Transverse colon (tissue), 4 donors: ENCODE measurements around the gene CYTH3. TPM values are rescaled to one million over a fixed set of nuclear protein-coding genes. Genes with fewer than 3 reads are reported as not detected.

ENCODE experiments used
- DNase-seq: peaks from one replicate; pipeline ENCODE4 v3.0.0-alpha.2; 2019
- H3K27ac ChIP-seq, 4 donors: fragments of 200-600 bp; sonication (generic); 2 replicates each; pipeline ENCODE4 v1.5.1; 2016 to 2018; ENCODE audit warnings: inconsistent platforms in 4 of 4
- H3K27me3 ChIP-seq: fragments of 200-600 bp; sonication (generic); 2 replicates; pipeline ENCODE4 v1.5.1; 2017; ENCODE audit warnings: inconsistent platforms
- H3K36me3 ChIP-seq, 4 donors: fragments of 200-600 bp; sonication (generic); 2 replicates each; pipeline ENCODE4 v1.5.1; 2017 to 2019; ENCODE audit warnings: inconsistent platforms in 4 of 4
- H3K4me1 ChIP-seq, 4 donors: fragments of 200-600 bp; sonication (generic); 2 replicates each; pipeline ENCODE4 v1.5.1; 2017 to 2020; ENCODE audit warnings: inconsistent platforms in 4 of 4
- H3K4me3 ChIP-seq, 4 donors: fragments of 200-600 bp; sonication (generic); 1 replicate in 1 of 4; 2 replicates in 3 of 4; pipeline versions ENCODE4 v1.5.1 to v1.6.1; 2017 to 2019; ENCODE audit warnings: inconsistent platforms in 4 of 4
- H3K9me3 ChIP-seq, 2 donors: fragments of 200-600 bp; sonication (generic); 2 replicates each; pipeline ENCODE4 v1.5.1; 2017 to 2019; ENCODE audit warnings: inconsistent platforms in 2 of 2
- EP300 ChIP-seq: sonication (generic); formaldehyde crosslinking; IDR thresholded peaks from one replicate; pipeline ENCODE4 v1.6.1; 2017; ENCODE audit warnings: antibody characterized with exemption, low read depth
- POLR2A ChIP-seq: fragments of 450-650 bp; IDR thresholded peaks from one replicate; pipeline ENCODE4 v1.6.1; 2016; ENCODE audit warnings: antibody characterized with exemption, mild to moderate bottlenecking, moderate library complexity
- POLR2AphosphoS5 ChIP-seq, 3 donors: sonication (generic); formaldehyde crosslinking; IDR thresholded peaks; one replicate each; pipeline ENCODE4 v1.6.1; 2016; ENCODE audit warnings: antibody characterized with exemption in 3 of 3
- WGBS, 2 donors: methylation state at CpG; one replicate each; pipeline ENCODE4 v1.1.5; 2018; ENCODE audit warnings: low coverage in 1 of 2; 5-methylcytosine and 5-hydroxymethylcytosine counted together
- in situ Hi-C, 4 donors: fragments of 200-750 bp; cut with MboI; loops; one replicate each; pipeline versions ENCODE4 v1.15.0 to v1.15.1; 2017; ENCODE audit warnings: low sequenced_read_pairs in 3 of 4, low pct_ligation_motif_present in 1 of 4, low pct_unique_long_range_greater_than_20kb in 1 of 4
- intact Hi-C: fragments of 100-400 bp; cut with DNase I; formaldehyde crosslinking; loops from one replicate; pipeline ENCODE4 v1.15.1; 2023; ENCODE audit warnings: low total_unique reads
- total RNA-seq, 4 donors: library from RNA; depleted of rRNA; stranded (reverse); fragments of >200 nt; gene quantifications; one replicate each; pipeline ENCODE4 v1.1.0, GENCODE V29; 2016
- TF ChIP-seq, protein P1 (sequence below), 5 experiments: fragments of 200-600 bp in 3 of 5; fragments of 450-650 bp in 2 of 5; sonication (generic) in 3 of 5; IDR thresholded peaks; 1 replicate in 2 of 5; 2 replicates in 3 of 5; pipeline ENCODE4 v1.5.1; 2016 to 2017; ENCODE audit warnings: antibody characterized with exemption in 5 of 5, inconsistent platforms in 3 of 5, mild to moderate bottlenecking in 2 of 5, moderate library complexity in 1 of 5

The CYTH3 gene
- total RNA-seq, 4 donors from 2014 or later, result 15.0 to 25.4 (median 19.4) TPM

- H3K27me3 ChIP-seq, result no peaks in the 10 kb centered on the region
- 71 to 74% methylated on average over 4 of the region's 4 CpGs for WGBS, 2 donors
- no peak overlapping the region for H3K27ac ChIP-seq
- H3K9me3 ChIP-seq, result no peaks in the 10 kb centered on the region
- TF ChIP-seq EP300 (no peak), POLR2A (no peak), POLR2AphosphoS5 (IDR thresholded peaks at IDR 0.05) (peak in 1 of 3 donors; percentile 42)
- DNase-seq, result no peak
- H3K4me3 ChIP-seq, result no peak overlapping the region
- intact Hi-C loops (no loop called here), in situ Hi-C loops (no loop called here)
- H3K4me1 ChIP-seq, result peaks cover 0 to 11% (median 5%) of the 10 kb centered on the region in 4 donors
- H3K36me3 ChIP-seq, result no peaks in the 10 kb centered on the region
These were observed 96.8 kb downstream of the CYTH3 start for GRCh38 chr7:6175645-6176044.

GRCh38 chr7:6172910-6173295 lies 99.5 kb downstream of the CYTH3 start:
- no peak overlapping the region for H3K27ac ChIP-seq
- TF ChIP-seq POLR2AphosphoS5 (IDR thresholded peaks at IDR 0.05), result no peak
- TF ChIP-seq, protein P1, sequence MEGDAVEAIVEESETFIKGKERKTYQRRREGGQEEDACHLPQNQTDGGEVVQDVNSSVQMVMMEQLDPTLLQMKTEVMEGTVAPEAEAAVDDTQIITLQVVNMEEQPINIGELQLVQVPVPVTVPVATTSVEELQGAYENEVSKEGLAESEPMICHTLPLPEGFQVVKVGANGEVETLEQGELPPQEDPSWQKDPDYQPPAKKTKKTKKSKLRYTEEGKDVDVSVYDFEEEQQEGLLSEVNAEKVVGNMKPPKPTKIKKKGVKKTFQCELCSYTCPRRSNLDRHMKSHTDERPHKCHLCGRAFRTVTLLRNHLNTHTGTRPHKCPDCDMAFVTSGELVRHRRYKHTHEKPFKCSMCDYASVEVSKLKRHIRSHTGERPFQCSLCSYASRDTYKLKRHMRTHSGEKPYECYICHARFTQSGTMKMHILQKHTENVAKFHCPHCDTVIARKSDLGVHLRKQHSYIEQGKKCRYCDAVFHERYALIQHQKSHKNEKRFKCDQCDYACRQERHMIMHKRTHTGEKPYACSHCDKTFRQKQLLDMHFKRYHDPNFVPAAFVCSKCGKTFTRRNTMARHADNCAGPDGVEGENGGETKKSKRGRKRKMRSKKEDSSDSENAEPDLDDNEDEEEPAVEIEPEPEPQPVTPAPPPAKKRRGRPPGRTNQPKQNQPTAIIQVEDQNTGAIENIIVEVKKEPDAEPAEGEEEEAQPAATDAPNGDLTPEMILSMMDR (IDR thresholded peaks at IDR 0.05), result no peak
- no peak for TF ChIP-seq EP300
- TF ChIP-seq POLR2A, result no peak
- no peaks in the 10 kb centered on the region for H3K9me3 ChIP-seq
- H3K27me3 ChIP-seq, result no peaks in the 10 kb centered on the region
- no peak for DNase-seq
- H3K4me1 ChIP-seq, result peaks cover 0 to 3% (median 0%) of the 10 kb centered on the region in 4 donors
- H3K36me3 ChIP-seq, result no peaks in the 10 kb centered on the region
- 86% methylated on average over 13 of the region's 14 CpGs; no CpG with 5 or more reads in 1 of the 2 donors for WGBS, 2 donors
- H3K4me3 ChIP-seq, result no peak overlapping the region
- in situ Hi-C loops, result no loop called here
- intact Hi-C loops, result no loop called here

DNA sequence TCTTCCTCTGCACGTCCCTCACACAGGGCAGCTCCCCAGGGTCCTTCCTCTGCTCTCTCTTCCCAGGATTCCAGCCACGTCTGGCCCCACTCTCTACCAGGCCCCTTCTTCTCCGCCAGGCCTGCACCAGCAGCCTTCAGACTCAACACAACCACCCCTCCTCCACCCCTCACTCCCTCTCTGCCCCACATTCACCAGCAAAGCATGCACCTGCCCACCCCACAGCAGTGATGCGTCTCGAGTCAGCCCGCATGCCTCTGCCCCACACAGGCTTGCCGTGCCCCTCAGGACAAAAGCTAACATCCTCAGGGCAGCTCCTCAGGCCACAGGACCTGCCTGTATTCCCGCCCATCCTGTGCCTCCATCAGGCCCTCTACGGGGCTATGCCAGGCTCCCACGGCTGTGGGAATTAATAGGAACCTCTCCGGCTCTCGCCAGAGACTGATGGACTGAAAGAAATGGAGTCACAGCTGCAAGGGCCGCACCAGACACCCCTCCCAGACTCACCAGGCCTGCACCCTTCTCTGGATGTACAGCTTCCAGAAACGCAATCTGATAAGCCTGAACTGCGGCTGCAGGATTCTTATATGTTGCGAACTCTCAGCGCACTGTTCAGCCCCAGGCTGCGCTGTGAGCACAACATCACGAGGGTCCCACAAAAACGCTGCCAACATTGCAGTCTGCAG lies 100.1 kb downstream of the CYTH3 start:
- in situ Hi-C loops (no loop called here), intact Hi-C loops (no loop called here)
- no peaks in the 10 kb centered on the region for H3K27me3 ChIP-seq
- H3K27ac ChIP-seq, result no peak overlapping the region
- peaks cover 0 to 3% (median 0%) of the 10 kb centered on the region in 4 donors for H3K4me1 ChIP-seq
- WGBS, 2 donors, result 88 to 92% methylated on average over 4 to 20 of the region's 20 CpGs
- H3K36me3 ChIP-seq, result no peaks in the 10 kb centered on the region
- H3K4me3 ChIP-seq, result no peak overlapping the region
- TF ChIP-seq POLR2AphosphoS5 (IDR thresholded peaks at IDR 0.05) (no peak), EP300 (no peak), POLR2A (no peak)
- TF ChIP-seq, protein P1 (IDR thresholded peaks at IDR 0.05), result no peak
- H3K9me3 ChIP-seq, result no peaks in the 10 kb centered on the region
- DNase-seq, result no peak

- Histone ChIP-seq H3K36me3 (no peaks in the 10 kb centered on the region), H3K27ac (no peak overlapping the region), H3K27me3 (no peaks in the 10 kb centered on the region), H3K4me1 (peaks cover 0 to 3% (median 0%) of the 10 kb centered on the region in 4 donors), H3K4me3 (no peak overlapping the region), H3K9me3 (no peaks in the 10 kb centered on the region)
- WGBS, 2 donors, result 91% methylated on average over 22 of the region's 22 CpGs; no CpG with 5 or more reads in 1 of the 2 donors
- in situ Hi-C loops, result no loop called here
- intact Hi-C loops, result no loop called here
- TF ChIP-seq, protein P1 (IDR thresholded peaks at IDR 0.05), result no peak
- no peak for TF ChIP-seq EP300
- no peak for TF ChIP-seq POLR2AphosphoS5 (IDR thresholded peaks at IDR 0.05)
- TF ChIP-seq POLR2A, result no peak
- DNase-seq, result no peak
These were observed 100.7 kb downstream of the CYTH3 start for GRCh38 chr7:6171532-6172223.
